Activated T-cell treated with anti-CD3 and anti-CD28 coated beads, Interleukin-2, amount 50 U/mL, for 24 hours (primary cell): ENCODE data around the gene RNF26.

Experiments
- DNase-seq: peaks from one replicate; pipeline ENCODE4 v3.0.0-alpha.2; 2020
- H3K27ac Mint-ChIP-seq: 2 replicates; pipeline ENCODE4 v1.8.0; 2020; ENCODE audit warnings: mild to moderate bottlenecking, mixed read lengths
- H3K27me3 Mint-ChIP-seq: 2 replicates; pipeline ENCODE4 v1.8.0; 2020; ENCODE audit warnings: mixed read lengths
- H3K36me3 Mint-ChIP-seq: 2 replicates; pipeline ENCODE4 v1.8.0; 2020; ENCODE audit warnings: low read depth, mixed read lengths
- H3K4me1 Mint-ChIP-seq: 2 replicates; pipeline ENCODE4 v1.8.0; 2020; ENCODE audit warnings: low read depth, mixed read lengths
- H3K4me3 Mint-ChIP-seq: 2 replicates; pipeline ENCODE4 v1.8.0; 2020; ENCODE audit warnings: mild to moderate bottlenecking, moderate library complexity, mixed read lengths
- H3K9me3 Mint-ChIP-seq: 2 replicates; pipeline ENCODE4 v1.8.0; 2020; ENCODE audit warnings: mixed read lengths

RNF26 gene

DNA sequence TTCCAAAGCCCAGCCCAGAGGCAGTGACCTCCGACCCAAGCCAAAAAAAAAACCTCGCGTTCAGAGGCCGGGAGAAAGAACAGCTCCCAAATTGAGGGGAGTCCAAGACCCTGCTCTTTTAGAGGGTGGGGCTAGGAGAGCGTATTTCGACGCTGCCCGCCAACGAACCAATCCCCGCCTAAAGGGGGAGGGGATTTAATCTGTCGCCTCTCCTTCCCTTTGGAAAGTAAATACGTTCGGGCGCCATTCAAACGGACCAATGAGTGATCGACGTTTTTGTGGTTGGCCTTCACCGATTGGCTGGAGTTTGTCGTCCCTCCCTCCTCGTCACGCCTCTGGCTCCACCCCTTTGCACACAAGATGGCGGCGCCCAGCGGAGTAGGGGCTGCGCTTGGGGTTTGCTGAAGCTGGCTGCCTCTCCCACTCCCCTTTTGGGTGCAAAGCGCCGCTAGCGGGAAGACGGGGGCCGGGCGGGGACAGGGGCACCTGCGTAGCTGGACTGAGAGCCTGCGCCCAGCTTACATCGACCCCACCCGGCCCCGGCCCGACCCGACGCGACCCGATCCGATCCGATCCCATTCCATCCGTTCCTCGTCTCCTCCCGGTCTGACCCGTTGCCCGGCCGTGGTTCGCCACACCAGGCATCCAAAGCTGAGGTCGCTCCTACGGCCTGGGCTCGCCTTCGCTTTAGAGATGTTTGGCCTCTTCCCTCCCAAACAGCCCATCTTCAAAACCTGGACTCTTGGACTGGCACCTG is at the start of gene RNF26:
Gene RNF26, plus strand, starts transcription at position 354 of the 757 bp plus-strand sequence. CDS start 596 bp downstream, outside the sequence.
- H3K27me3 Mint-ChIP-seq: peaks cover 12% of the 10 kb centered on the region
- H3K36me3 Mint-ChIP-seq: peaks cover 30% of the 10 kb centered on the region
- peak; percentile 94 for DNase-seq
- no peaks in the 10 kb centered on the region for H3K9me3 Mint-ChIP-seq
- H3K27ac Mint-ChIP-seq: peak within 1 kb of the TSS; percentile 99
- H3K4me3 Mint-ChIP-seq: peak within 1 kb of the TSS; percentile 99
- peaks cover 41% of the 10 kb centered on the region for H3K4me1 Mint-ChIP-seq

- Mint-ChIP-seq H3K4me1 (peaks cover 20% of the 10 kb centered on the region), H3K27me3 (no peaks in the 10 kb centered on the region), H3K36me3 (peaks cover 59% of the 10 kb centered on the region), H3K4me3 (no peak overlapping the region), H3K9me3 (no peaks in the 10 kb centered on the region), H3K27ac (peak overlapping the region; percentile 56)
- DNase-seq: no peak
These were observed 48.9 kb upstream of the RNF26 start for GRCh38 chr11:119285431-119285830.

DNA sequence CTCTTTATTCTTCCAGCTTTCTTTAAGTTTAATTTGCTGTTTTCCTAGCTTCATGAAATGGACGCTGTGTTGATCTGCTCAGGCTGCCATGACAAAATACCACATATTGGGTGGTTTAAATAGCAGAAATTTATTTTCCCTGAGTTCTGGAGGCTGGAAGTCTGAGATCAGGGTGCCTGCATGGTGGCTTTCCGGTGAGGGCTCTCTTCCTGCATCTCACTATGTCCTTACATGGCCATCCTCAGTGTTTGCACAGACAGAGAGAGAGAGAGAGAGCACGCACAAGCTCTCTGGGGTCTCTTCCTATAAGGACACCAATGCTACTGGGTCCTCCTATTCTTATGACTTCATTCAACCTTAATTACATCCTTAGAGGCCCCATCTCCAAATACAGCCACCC is 46.1 kb upstream of the RNF26 start:
- Mint-ChIP-seq H3K4me3 (no peak overlapping the region), H3K36me3 (peaks cover 66% of the 10 kb centered on the region), H3K27me3 (no peaks in the 10 kb centered on the region), H3K27ac (no peak overlapping the region), H3K4me1 (peaks cover 8% of the 10 kb centered on the region), H3K9me3 (no peaks in the 10 kb centered on the region)
- no peak for DNase-seq

GRCh38 chr11:119290894-119291497 is 43.3 kb upstream of the RNF26 start:
- no peak for DNase-seq
- Mint-ChIP-seq H3K36me3 (peaks cover 71% of the 10 kb centered on the region), H3K4me1 (no peaks in the 10 kb centered on the region), H3K9me3 (no peaks in the 10 kb centered on the region), H3K27ac (no peak overlapping the region), H3K27me3 (no peaks in the 10 kb centered on the region), H3K4me3 (no peak overlapping the region)

- H3K36me3 Mint-ChIP-seq: peaks cover 70% of the 10 kb centered on the region
- H3K27ac Mint-ChIP-seq: no peak overlapping the region
- H3K4me1 Mint-ChIP-seq: no peaks in the 10 kb centered on the region
- H3K4me3 Mint-ChIP-seq: no peak overlapping the region
- H3K27me3 Mint-ChIP-seq: no peaks in the 10 kb centered on the region
- no peak for DNase-seq
- H3K9me3 Mint-ChIP-seq: no peaks in the 10 kb centered on the region
These were observed 40.9 kb upstream of the RNF26 start for GRCh38 chr11:119293461-119293860.

GRCh38 chr11:119295178-119295577 is 39.1 kb upstream of the RNF26 start:
- DNase-seq: no peak
- H3K4me3 Mint-ChIP-seq: no peak overlapping the region
- no peaks in the 10 kb centered on the region for H3K4me1 Mint-ChIP-seq
- peaks cover 77% of the 10 kb centered on the region for H3K36me3 Mint-ChIP-seq
- H3K27ac Mint-ChIP-seq: no peak overlapping the region
- H3K9me3 Mint-ChIP-seq: no peaks in the 10 kb centered on the region
- H3K27me3 Mint-ChIP-seq: no peaks in the 10 kb centered on the region

DNA sequence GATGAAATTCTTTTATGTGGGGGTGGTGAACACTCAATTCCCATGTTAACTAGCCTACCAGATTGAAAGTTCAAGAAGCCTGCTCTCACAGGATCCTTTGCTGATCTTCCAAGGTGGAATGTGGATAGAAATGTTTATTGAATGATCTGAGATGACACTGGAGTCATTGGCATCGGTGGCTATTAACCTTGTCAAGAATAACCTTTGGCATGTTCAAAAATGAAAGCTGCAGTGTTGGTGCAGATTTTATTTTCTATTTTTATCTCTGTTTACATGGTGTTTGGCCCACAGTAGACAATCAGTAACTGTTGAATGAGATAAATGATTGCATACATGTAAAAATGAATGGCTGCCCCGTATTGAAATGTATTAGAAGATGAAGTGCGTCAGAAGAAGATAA is 36.4 kb upstream of the RNF26 start:
- Mint-ChIP-seq H3K36me3 (peaks cover 88% of the 10 kb centered on the region), H3K4me3 (no peak overlapping the region), H3K27ac (no peak overlapping the region), H3K9me3 (no peaks in the 10 kb centered on the region), H3K4me1 (no peaks in the 10 kb centered on the region), H3K27me3 (no peaks in the 10 kb centered on the region)
- DNase-seq: no peak

GRCh38 chr11:119298726-119299125 is 35.6 kb upstream of the RNF26 start:
- DNase-seq: no peak
- Mint-ChIP-seq H3K4me1 (no peaks in the 10 kb centered on the region), H3K36me3 (peaks cover 91% of the 10 kb centered on the region), H3K27me3 (no peaks in the 10 kb centered on the region), H3K9me3 (no peaks in the 10 kb centered on the region), H3K27ac (no peak overlapping the region), H3K4me3 (no peak overlapping the region)

GRCh38 chr11:119299416-119299815 is 34.9 kb upstream of the RNF26 start:
- H3K27ac Mint-ChIP-seq: no peak overlapping the region
- DNase-seq: no peak
- no peak overlapping the region for H3K4me3 Mint-ChIP-seq
- no peaks in the 10 kb centered on the region for H3K27me3 Mint-ChIP-seq
- no peaks in the 10 kb centered on the region for H3K9me3 Mint-ChIP-seq
- peaks cover 3% of the 10 kb centered on the region for H3K4me1 Mint-ChIP-seq
- H3K36me3 Mint-ChIP-seq: peaks cover 96% of the 10 kb centered on the region

GRCh38 chr11:119300198-119300964 is 33.9 kb upstream of the RNF26 start:
- no peaks in the 10 kb centered on the region for H3K9me3 Mint-ChIP-seq
- no peaks in the 10 kb centered on the region for H3K27me3 Mint-ChIP-seq
- no peak for DNase-seq
- peaks cover 98% of the 10 kb centered on the region for H3K36me3 Mint-ChIP-seq
- no peak overlapping the region for H3K27ac Mint-ChIP-seq
- H3K4me3 Mint-ChIP-seq: no peak overlapping the region
- peaks cover 11% of the 10 kb centered on the region for H3K4me1 Mint-ChIP-seq

GRCh38 chr11:119303227-119303718 is 31.1 kb upstream of the RNF26 start:
- H3K27me3 Mint-ChIP-seq: no peaks in the 10 kb centered on the region
- DNase-seq: no peak
- H3K36me3 Mint-ChIP-seq: peaks cover 81% of the 10 kb centered on the region
- no peak overlapping the region for H3K4me3 Mint-ChIP-seq
- no peaks in the 10 kb centered on the region for H3K9me3 Mint-ChIP-seq
- H3K27ac Mint-ChIP-seq: no peak overlapping the region
- H3K4me1 Mint-ChIP-seq: peaks cover 32% of the 10 kb centered on the region

GRCh38 chr11:119305556-119306372 is 28.6 kb upstream of the RNF26 start:
- DNase-seq: no peak
- peaks cover 32% of the 10 kb centered on the region for H3K4me1 Mint-ChIP-seq
- H3K9me3 Mint-ChIP-seq: no peaks in the 10 kb centered on the region
- peak overlapping the region; percentile 35 for H3K4me3 Mint-ChIP-seq
- no peaks in the 10 kb centered on the region for H3K27me3 Mint-ChIP-seq
- H3K27ac Mint-ChIP-seq: peak overlapping the region; percentile 91
- peaks cover 63% of the 10 kb centered on the region for H3K36me3 Mint-ChIP-seq

DNA sequence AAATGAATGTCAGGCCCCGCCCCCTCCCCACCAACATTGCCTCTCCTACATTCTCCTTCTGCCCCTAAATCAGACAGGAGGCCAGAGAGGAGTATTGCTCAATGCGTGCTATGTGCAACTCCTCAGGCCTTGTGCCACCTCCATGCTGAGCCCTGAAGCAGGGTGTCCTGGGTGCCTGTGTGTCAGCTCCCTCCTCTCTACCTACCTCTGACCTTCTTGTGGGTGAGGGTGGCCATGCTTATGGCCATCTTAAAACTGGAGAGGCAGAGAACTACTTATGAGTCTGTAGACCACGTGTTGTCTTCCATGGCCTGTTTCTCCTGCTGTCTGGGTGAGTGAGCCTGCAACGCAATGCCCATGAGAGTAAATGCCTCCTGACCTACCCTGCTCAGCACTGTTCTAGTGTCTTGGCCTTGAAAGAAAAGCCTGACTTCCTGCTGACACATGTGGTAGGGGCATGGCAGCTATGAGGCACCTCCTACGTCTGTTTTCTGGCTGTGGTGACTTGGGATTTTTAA is 27.9 kb upstream of the RNF26 start:
- Mint-ChIP-seq H3K27ac (peak overlapping the region; percentile 91), H3K36me3 (peaks cover 56% of the 10 kb centered on the region), H3K4me1 (peaks cover 32% of the 10 kb centered on the region), H3K4me3 (peak overlapping the region; percentile 35), H3K27me3 (no peaks in the 10 kb centered on the region), H3K9me3 (no peaks in the 10 kb centered on the region)
- DNase-seq: peak; percentile 58

DNA sequence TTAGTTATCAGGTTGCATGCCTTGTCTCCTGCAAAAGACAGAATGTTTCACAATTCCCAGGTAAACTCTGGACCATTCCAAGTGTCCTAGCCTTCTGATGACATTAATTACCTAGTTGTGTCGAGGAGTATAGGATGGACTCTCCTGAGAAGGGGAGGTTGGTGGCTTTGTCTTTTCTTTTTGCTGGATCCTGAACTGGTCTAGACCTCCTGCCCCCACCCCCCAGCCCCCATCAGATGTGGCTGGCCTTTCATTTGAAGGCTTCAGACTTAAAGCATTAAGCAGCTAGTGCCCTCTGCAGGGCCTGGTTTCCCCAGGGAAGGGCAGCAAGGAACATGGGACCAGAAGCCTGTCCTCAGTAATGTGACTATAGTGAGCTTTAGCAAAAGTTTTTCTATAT is 27.1 kb upstream of the RNF26 start:
- DNase-seq: no peak
- peaks cover 32% of the 10 kb centered on the region for H3K4me1 Mint-ChIP-seq
- no peaks in the 10 kb centered on the region for H3K27me3 Mint-ChIP-seq
- no peak overlapping the region for H3K4me3 Mint-ChIP-seq
- peaks cover 48% of the 10 kb centered on the region for H3K36me3 Mint-ChIP-seq
- no peaks in the 10 kb centered on the region for H3K9me3 Mint-ChIP-seq
- peak overlapping the region; percentile 91 for H3K27ac Mint-ChIP-seq
